ES-I3 (cell line): ENCODE measurements around the gene ZIC5.

Source experiments
- H3K36me3 ChIP-seq: 2 replicates; pipeline ENCODE4 v1.6.1; 2013; ENCODE audit warnings: mild to moderate bottlenecking, low read length, control low read depth, moderate library complexity; ENCODE audit not compliant: insufficient read depth
- H3K4me1 ChIP-seq: 2 replicates; pipeline ENCODE4 v1.6.1; 2013; ENCODE audit warnings: mild to moderate bottlenecking, control low read depth, low read length; ENCODE audit not compliant: insufficient read depth
- H3K9ac ChIP-seq: 2 replicates; pipeline ENCODE4 v1.6.1; 2013; ENCODE audit warnings: low read depth, mild to moderate bottlenecking, low read length, moderate library complexity
- H3K9me3 ChIP-seq: 2 replicates; pipeline ENCODE4 v1.6.1; 2013; ENCODE audit warnings: mild to moderate bottlenecking, low read length, moderate library complexity; ENCODE audit not compliant: control insufficient read depth, insufficient read depth

ZIC5 gene

GRCh38 chr13:99971576-99972189, at the start of gene ZIC5:
Gene ZIC5, minus strand, starts transcription at chr13:99971767. Its CDS starts 164 bp downstream, at chr13:99971603.
- no peaks in the 10 kb centered on the region for H3K36me3 ChIP-seq
- peaks cover 21% of the 10 kb centered on the region for H3K4me1 ChIP-seq
- H3K9ac ChIP-seq, result peak within 1 kb of the TSS; percentile 64
- H3K9me3 ChIP-seq, result no peaks in the 10 kb centered on the region

GRCh38 chr13:100019780-100020356, 48.3 kb upstream of the ZIC5 start:
- H3K9ac ChIP-seq, result no peak overlapping the region
- no peaks in the 10 kb centered on the region for H3K4me1 ChIP-seq
- peaks cover 3% of the 10 kb centered on the region; the same call in 1 of the 2 replicates for H3K9me3 ChIP-seq
- H3K36me3 ChIP-seq, result no peaks in the 10 kb centered on the region

GRCh38 chr13:100014621-100015020, 43.1 kb upstream of the ZIC5 start:
- Histone ChIP-seq H3K36me3 (no peaks in the 10 kb centered on the region), H3K4me1 (no peaks in the 10 kb centered on the region), H3K9me3 (no peaks in the 10 kb centered on the region), H3K9ac (no peak overlapping the region)

- H3K9ac ChIP-seq, result 0 out of 2 replicates have a peak overlapping the region, but pooled peaks have one; percentile 70
- no peaks in the 10 kb centered on the region for H3K36me3 ChIP-seq
- peaks cover 2% of the 10 kb centered on the region for H3K4me1 ChIP-seq
- no peaks in the 10 kb centered on the region for H3K9me3 ChIP-seq
Measured at GRCh38 chr13:99998261-99998660, 26.7 kb upstream of the ZIC5 start.

- peak overlapping the region; percentile 70 for H3K9ac ChIP-seq
- no peaks in the 10 kb centered on the region for H3K36me3 ChIP-seq
- peaks cover 2% of the 10 kb centered on the region for H3K4me1 ChIP-seq
- H3K9me3 ChIP-seq, result no peaks in the 10 kb centered on the region
Measured at GRCh38 chr13:99997702-99998214, 26.2 kb upstream of the ZIC5 start.

- H3K4me1 ChIP-seq, result peaks cover 2% of the 10 kb centered on the region
- H3K9ac ChIP-seq, result peak overlapping the region; percentile 70; the same call in 1 of the 2 replicates
- no peaks in the 10 kb centered on the region for H3K9me3 ChIP-seq
- H3K36me3 ChIP-seq, result no peaks in the 10 kb centered on the region
Measured at GRCh38 chr13:99996381-99996973, 24.9 kb upstream of the ZIC5 start.

- Histone ChIP-seq H3K9me3 (no peaks in the 10 kb centered on the region), H3K4me1 (peaks cover 2% of the 10 kb centered on the region), H3K9ac (peak overlapping the region; percentile 33; the same call in 1 of the 2 replicates), H3K36me3 (no peaks in the 10 kb centered on the region)
Measured at GRCh38 chr13:99995589-99996380, 24.2 kb upstream of the ZIC5 start.

GRCh38 chr13:99995104-99995588, 23.6 kb upstream of the ZIC5 start:
- H3K9me3 ChIP-seq, result no peaks in the 10 kb centered on the region
- H3K36me3 ChIP-seq, result no peaks in the 10 kb centered on the region
- no peak overlapping the region; the same call in 1 of the 2 replicates for H3K9ac ChIP-seq
- peaks cover 2% of the 10 kb centered on the region for H3K4me1 ChIP-seq

GRCh38 chr13:99994638-99995020, 23.1 kb upstream of the ZIC5 start:
- Histone ChIP-seq H3K9ac (no peak overlapping the region), H3K9me3 (no peaks in the 10 kb centered on the region), H3K4me1 (peaks cover 2% of the 10 kb centered on the region)

GRCh38 chr13:99993660-99994637, 22.4 kb upstream of the ZIC5 start:
- no peak overlapping the region for H3K9ac ChIP-seq
- peaks cover 2% of the 10 kb centered on the region for H3K4me1 ChIP-seq
- H3K9me3 ChIP-seq, result no peaks in the 10 kb centered on the region

More at GRCh38 chr13:99994638-99995020, 23.1 kb upstream of the ZIC5 start:
- H3K36me3 ChIP-seq, result no peaks in the 10 kb centered on the region

GRCh38 chr13:99992949-99993351, 21.4 kb upstream of the ZIC5 start:
- H3K9ac ChIP-seq, result no peak overlapping the region
- H3K4me1 ChIP-seq, result peaks cover 7% of the 10 kb centered on the region
- no peaks in the 10 kb centered on the region for H3K36me3 ChIP-seq
- H3K9me3 ChIP-seq, result no peaks in the 10 kb centered on the region

More at GRCh38 chr13:99993660-99994637, 22.4 kb upstream of the ZIC5 start:
- H3K36me3 ChIP-seq, result no peaks in the 10 kb centered on the region

GRCh38 chr13:99991828-99992775, 20.5 kb upstream of the ZIC5 start:
- no peaks in the 10 kb centered on the region for H3K9me3 ChIP-seq
- peaks cover 9% of the 10 kb centered on the region for H3K4me1 ChIP-seq
- no peaks in the 10 kb centered on the region for H3K36me3 ChIP-seq
- H3K9ac ChIP-seq, result peak overlapping the region; percentile 47
